Caco-2 (cell line): ENCODE measurements around the gene WHAMM. TPM values are rescaled to one million over a fixed set of nuclear protein-coding genes. Genes with fewer than 3 reads are reported as not detected.

Experiments
- BruUV-seq: library from RNA; stranded (reverse); fragments of 400-500 nt; replicated peaks from 2 replicates; lab custom pipeline; 2021; lab: Mats Ljungman, UMichigan
- CTCF ChIA-PET: fragments of 300-600 bp; sonication (Branson Sonifier 250); formaldehyde crosslinking; loops from one replicate; lab custom pipeline; 2022; ENCODE audit warnings: antibody characterized with exemption; lab: Charles Lee
- POLR2A ChIA-PET: fragments of 300-600 bp; sonication (Branson Sonifier 250); formaldehyde crosslinking; loops from one replicate; lab custom pipeline; 2022; ENCODE audit warnings: antibody characterized with exemption; lab: Charles Lee
- DNase-seq, 2 experiments: peaks; one replicate each; pipeline versions ENCODE4 v3.0.0 to v3.0.0-alpha.2; 2020 to 2022
- H3K27me3 ChIP-seq: replicated peaks from 2 replicates; pipeline ENCODE4 v1.6.0; 2011; ENCODE audit warnings: low read length; ENCODE audit not compliant: control insufficient read depth, insufficient read depth
- H3K36me3 ChIP-seq: 2 replicates; pipeline ENCODE4 v1.5.1; 2011; ENCODE audit warnings: low read length; ENCODE audit not compliant: control insufficient read depth, insufficient read depth
- H3K4me1 ChIP-seq: fragments of 250-450 bp; sonication (Bioruptor Pico); 2 replicates; pipeline ENCODE4 v1.5.1; 2020; ENCODE audit warnings: mild to moderate bottlenecking
- H3K4me3 ChIP-seq: 2 replicates; pipeline ENCODE4 v1.5.1; 2011; ENCODE audit warnings: low read depth, mild to moderate bottlenecking, control low read depth, low read length
- H3K9me3 ChIP-seq: fragments of 250-450 bp; sonication (Bioruptor Pico); 2 replicates; pipeline ENCODE4 v1.5.1; 2020; ENCODE audit warnings: mild to moderate bottlenecking, moderate library complexity
- H3K27ac Mint-ChIP-seq: one replicate; pipeline ENCODE4 v1.8.0; 2022; ENCODE audit warnings: mixed read lengths; ENCODE audit not compliant: unreplicated experiment
- H3K27me3 Mint-ChIP-seq: one replicate; pipeline ENCODE4 v1.8.0; 2022; ENCODE audit warnings: mixed read lengths; ENCODE audit not compliant: insufficient read depth, unreplicated experiment
- H3K36me3 Mint-ChIP-seq: one replicate; pipeline ENCODE4 v1.8.0; 2022; ENCODE audit warnings: mild to moderate bottlenecking, mixed read lengths; ENCODE audit not compliant: insufficient read depth, unreplicated experiment
- H3K4me1 Mint-ChIP-seq: one replicate; pipeline ENCODE4 v1.8.0; 2022; ENCODE audit warnings: low read depth, mixed read lengths; ENCODE audit not compliant: unreplicated experiment
- H3K4me3 Mint-ChIP-seq: one replicate; pipeline ENCODE4 v1.8.0; 2022; ENCODE audit warnings: mild to moderate bottlenecking, moderate library complexity, mixed read lengths; ENCODE audit not compliant: unreplicated experiment
- H3K9me3 Mint-ChIP-seq: one replicate; pipeline ENCODE4 v1.8.0; 2022; ENCODE audit warnings: mixed read lengths; ENCODE audit not compliant: unreplicated experiment
- intact Hi-C: fragments of 100-400 bp; cut with micrococcal nuclease; formaldehyde crosslinking; loops from one replicate; pipeline ENCODE4 v1.10.0; 2022; ENCODE audit not compliant: unreplicated experiment
- total RNA-seq: library from RNA; stranded (reverse); gene quantifications from 2 replicates; pipeline ENCODE4 v1.2.3, GENCODE V29; 2022
- TF ChIP-seq, protein P1 (sequence below), 2 experiments: fragments of 200-600 bp in 1 of 2; IDR thresholded peaks; 1 replicate in 1 of 2; 2 replicates in 1 of 2; pipeline versions ENCODE4 v1.5.1 to v1.8.0; 2011 to 2022; ENCODE audit warnings: antibody characterized with exemption in 1 of 2, control low read depth in 1 of 2, inconsistent platforms in 1 of 2, low read depth in 1 of 2, low read length in 1 of 2, mild to moderate bottlenecking in 1 of 2, moderate library complexity in 1 of 2; ENCODE audit not compliant: insufficient read depth in 1 of 2, severe bottlenecking in 1 of 2, unreplicated experiment in 1 of 2

WHAMM gene
- total RNA-seq, 1 experiment from 2014 or later, result 7.8 TPM

DNA sequence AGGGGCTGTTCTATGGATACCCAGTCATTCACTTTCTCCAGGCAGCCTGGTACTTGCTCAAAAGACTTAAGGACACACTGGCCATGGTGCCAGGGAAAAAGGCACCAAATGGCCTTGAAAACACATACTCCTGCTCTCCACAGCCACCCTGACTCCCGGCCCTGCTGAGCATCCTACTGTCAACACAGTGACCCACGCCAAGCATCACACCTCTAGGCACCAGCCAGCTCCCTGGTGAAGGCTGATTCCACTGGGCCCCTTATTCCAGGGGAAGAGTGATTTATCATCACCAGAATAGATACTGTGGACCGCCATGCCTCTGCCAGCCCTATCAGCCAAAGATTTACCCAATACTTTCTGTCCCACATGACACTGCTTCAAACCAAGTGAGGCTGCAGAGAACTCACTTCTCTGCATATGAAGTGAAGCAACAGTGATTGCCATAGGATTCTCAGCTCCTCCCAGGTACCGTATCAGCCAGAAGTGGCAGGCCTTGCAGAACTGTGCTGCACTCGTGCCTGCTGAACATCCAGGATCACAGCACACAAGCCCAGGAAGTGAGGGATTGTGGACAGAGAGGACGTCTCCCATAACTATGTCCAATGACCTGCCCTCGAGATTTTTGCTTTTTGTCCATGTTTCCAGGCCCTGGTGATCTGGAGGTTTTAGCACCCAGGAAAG is 63.7 kb downstream of the WHAMM start:
- peaks cover 6% of the 10 kb centered on the region; the same call in 1 of the 2 replicates for H3K4me1 ChIP-seq
- no peak for DNase-seq
- H3K36me3 ChIP-seq, result no peaks in the 10 kb centered on the region
- no peaks in the 10 kb centered on the region for H3K9me3 ChIP-seq
- BruUV-seq, result no TSS peak
- TF ChIP-seq, protein P1, sequence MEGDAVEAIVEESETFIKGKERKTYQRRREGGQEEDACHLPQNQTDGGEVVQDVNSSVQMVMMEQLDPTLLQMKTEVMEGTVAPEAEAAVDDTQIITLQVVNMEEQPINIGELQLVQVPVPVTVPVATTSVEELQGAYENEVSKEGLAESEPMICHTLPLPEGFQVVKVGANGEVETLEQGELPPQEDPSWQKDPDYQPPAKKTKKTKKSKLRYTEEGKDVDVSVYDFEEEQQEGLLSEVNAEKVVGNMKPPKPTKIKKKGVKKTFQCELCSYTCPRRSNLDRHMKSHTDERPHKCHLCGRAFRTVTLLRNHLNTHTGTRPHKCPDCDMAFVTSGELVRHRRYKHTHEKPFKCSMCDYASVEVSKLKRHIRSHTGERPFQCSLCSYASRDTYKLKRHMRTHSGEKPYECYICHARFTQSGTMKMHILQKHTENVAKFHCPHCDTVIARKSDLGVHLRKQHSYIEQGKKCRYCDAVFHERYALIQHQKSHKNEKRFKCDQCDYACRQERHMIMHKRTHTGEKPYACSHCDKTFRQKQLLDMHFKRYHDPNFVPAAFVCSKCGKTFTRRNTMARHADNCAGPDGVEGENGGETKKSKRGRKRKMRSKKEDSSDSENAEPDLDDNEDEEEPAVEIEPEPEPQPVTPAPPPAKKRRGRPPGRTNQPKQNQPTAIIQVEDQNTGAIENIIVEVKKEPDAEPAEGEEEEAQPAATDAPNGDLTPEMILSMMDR (IDR thresholded peaks at IDR 0.05; ENCODE audit: insufficient read depth in 1 of 2, low read depth in 1 of 2, low read length in 1 of 2, severe bottlenecking in 1 of 2, unreplicated experiment in 1 of 2), result no peak
- no peak overlapping the region for H3K4me3 ChIP-seq
- ChIA-PET POLR2A (no interaction called here), CTCF (no interaction called here)
- no peaks in the 10 kb centered on the region for H3K4me1 Mint-ChIP-seq
- H3K36me3 Mint-ChIP-seq, result no peaks in the 10 kb centered on the region
- H3K9me3 Mint-ChIP-seq, result no peaks in the 10 kb centered on the region
- intact Hi-C loops, result no loop called here
- no peaks in the 10 kb centered on the region for H3K27me3 ChIP-seq
- no peak overlapping the region for H3K4me3 Mint-ChIP-seq
- H3K27ac Mint-ChIP-seq, result no peak overlapping the region
- no peaks in the 10 kb centered on the region for H3K27me3 Mint-ChIP-seq

DNA sequence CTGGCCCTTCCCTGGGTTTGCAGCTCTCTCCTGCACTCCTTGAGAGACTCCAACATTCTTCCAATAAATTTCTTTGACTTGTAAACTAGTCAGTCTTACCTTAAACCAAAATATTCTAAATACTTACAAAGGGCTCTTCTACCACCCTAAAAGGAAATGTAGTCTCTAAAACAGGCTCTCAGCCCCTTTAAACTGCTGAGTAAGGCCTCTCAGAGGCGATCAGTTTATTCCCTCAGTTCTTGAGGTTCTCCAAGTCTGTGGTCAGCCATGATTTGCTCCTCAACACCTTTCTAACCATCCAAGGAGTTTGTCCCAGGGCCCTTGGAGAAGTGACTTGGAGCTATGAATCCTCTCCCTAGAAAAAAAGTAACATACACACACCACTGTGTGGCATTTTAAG is 64.8 kb downstream of the WHAMM start:
- Mint-ChIP-seq H3K9me3 (no peaks in the 10 kb centered on the region), H3K4me1 (no peaks in the 10 kb centered on the region), H3K27me3 (no peaks in the 10 kb centered on the region), H3K27ac (no peak overlapping the region), H3K36me3 (no peaks in the 10 kb centered on the region), H3K4me3 (no peak overlapping the region)
- intact Hi-C loops, result no loop called here
- CTCF ChIA-PET, result no interaction called here
- TF ChIP-seq, protein P1 (IDR thresholded peaks at IDR 0.05; ENCODE audit: insufficient read depth in 1 of 2, low read depth in 1 of 2, low read length in 1 of 2, severe bottlenecking in 1 of 2, unreplicated experiment in 1 of 2), result no peak
- no TSS peak for BruUV-seq
- H3K4me3 ChIP-seq, result no peak overlapping the region
- no peaks in the 10 kb centered on the region for H3K27me3 ChIP-seq
- no peak for DNase-seq
- H3K36me3 ChIP-seq, result no peaks in the 10 kb centered on the region
- peaks cover 6% of the 10 kb centered on the region; the same call in 1 of the 2 replicates for H3K4me1 ChIP-seq
- POLR2A ChIA-PET, result no interaction called here
- no peaks in the 10 kb centered on the region for H3K9me3 ChIP-seq

GRCh38 chr15:82874961-82875360 is 65.5 kb downstream of the WHAMM start:
- Histone ChIP-seq H3K4me3 (no peak overlapping the region), H3K9me3 (no peaks in the 10 kb centered on the region), H3K4me1 (peaks cover 6% of the 10 kb centered on the region; the same call in 1 of the 2 replicates), H3K36me3 (no peaks in the 10 kb centered on the region), H3K27me3 (no peaks in the 10 kb centered on the region)
- intact Hi-C loops, result no loop called here
- TF ChIP-seq, protein P1 (IDR thresholded peaks at IDR 0.05; ENCODE audit: insufficient read depth in 1 of 2, low read depth in 1 of 2, low read length in 1 of 2, severe bottlenecking in 1 of 2, unreplicated experiment in 1 of 2), result no peak
- no TSS peak for BruUV-seq
- H3K36me3 Mint-ChIP-seq, result no peaks in the 10 kb centered on the region
- no peaks in the 10 kb centered on the region for H3K9me3 Mint-ChIP-seq
- ChIA-PET POLR2A (no interaction called here), CTCF (no interaction called here)
- no peaks in the 10 kb centered on the region for H3K27me3 Mint-ChIP-seq
- no peak for DNase-seq
- no peak overlapping the region for H3K4me3 Mint-ChIP-seq
- H3K4me1 Mint-ChIP-seq, result no peaks in the 10 kb centered on the region
- H3K27ac Mint-ChIP-seq, result no peak overlapping the region
